ENCODE measurements around the gene PUS7L. TPM values are rescaled to one million over a fixed set of nuclear protein-coding genes. Genes with fewer than 3 reads are reported as not detected.

PUS7L gene
- polyA plus RNA-seq, 1 of the 3 experiments (the other 2 are of a cell fraction) = 1.8 TPM

DNA sequence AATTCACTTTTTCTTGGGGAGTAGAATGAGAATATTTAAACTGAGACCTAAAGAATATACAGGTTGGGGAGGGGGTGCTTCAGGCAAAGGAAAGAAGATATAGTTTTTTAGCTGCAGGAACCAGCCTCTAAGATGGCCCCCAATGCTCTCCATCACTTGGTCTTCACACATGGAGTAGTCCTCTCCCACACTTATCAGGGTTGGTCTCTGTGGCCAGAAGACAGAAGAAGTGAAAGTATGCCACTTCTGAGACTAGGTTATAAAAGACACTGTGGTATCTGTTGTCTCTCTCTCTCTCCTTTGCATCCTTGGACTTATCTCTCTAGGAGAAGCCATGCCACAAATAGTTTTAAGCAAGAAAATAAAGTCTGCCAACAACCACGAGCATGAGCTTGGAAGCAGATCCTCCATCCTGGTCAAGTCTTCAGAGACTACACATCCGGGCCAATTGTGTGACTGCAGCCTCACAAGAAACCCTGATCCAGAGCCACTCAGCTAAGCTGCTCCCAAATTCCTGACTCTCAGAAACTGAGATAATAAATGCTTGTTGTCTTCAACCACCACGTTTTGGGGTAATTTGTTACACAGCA, 18.0 kb downstream of the PUS7L start:
- H4K20me1 ChIP-seq (ENCODE audit: insufficient read depth) = no peaks in the 10 kb centered on the region
- H3K4me2 ChIP-seq = no peak overlapping the region; the same call in 1 of the 2 replicates
- H3K36me3 ChIP-seq (replicated peaks in 1 of 2; ENCODE audit: control insufficient read depth in 1 of 2, insufficient read depth in 2 of 2, low read length in 1 of 2) = peaks cover 22 to 29% of the 10 kb centered on the region in 2 experiments
- no peak for TF ChIP-seq REST (IDR thresholded peaks at IDR 0.05; ENCODE audit: low read depth, low read length)
- TF ChIP-seq ZBTB33 (IDR thresholded peaks at IDR 0.05; ENCODE audit: borderline replicate concordance, low read depth) = no peak
- TF ChIP-seq YY1 (IDR thresholded peaks at IDR 0.05; ENCODE audit: low read depth) = no peak
- no peak for TF ChIP-seq SMC3 (IDR thresholded peaks at IDR 0.05; ENCODE audit: low read depth, low read length)
- TF ChIP-seq NFIC (IDR thresholded peaks at IDR 0.05; ENCODE audit: borderline replicate concordance) = no peak
- TF ChIP-seq SIN3A (IDR thresholded peaks at IDR 0.05; ENCODE audit: borderline replicate concordance, low read depth, low read length) = no peak
- no peak for TF ChIP-seq FOSL2 (IDR thresholded peaks at IDR 0.05; ENCODE audit: borderline replicate concordance, low read depth)
- no peak for TF ChIP-seq RFX5 (IDR thresholded peaks at IDR 0.05; ENCODE audit: low read length)
- TF ChIP-seq ELF1 (IDR thresholded peaks at IDR 0.05) = no peak
- TF ChIP-seq JUND (IDR thresholded peaks at IDR 0.05) = no peak
- no peak for TF ChIP-seq CTCF (IDR thresholded peaks at IDR 0.05)
- TF ChIP-seq USF1 (IDR thresholded peaks at IDR 0.05; ENCODE audit: borderline replicate concordance, low read depth) = no peak
- TF ChIP-seq FOXJ3 (CRISPR knock-in tag; IDR thresholded peaks at IDR 0.05) = no peak
- no peak for TF ChIP-seq TCF12 (IDR thresholded peaks at IDR 0.05)
- TF ChIP-seq GATA2 (CRISPR knock-in tag; IDR thresholded peaks at IDR 0.05) = no peak
- TF ChIP-seq EZH2phosphoT487 (IDR thresholded peaks at IDR 0.05; ENCODE audit: borderline replicate concordance, low read depth) = no peak
- TF ChIP-seq, protein P1, sequence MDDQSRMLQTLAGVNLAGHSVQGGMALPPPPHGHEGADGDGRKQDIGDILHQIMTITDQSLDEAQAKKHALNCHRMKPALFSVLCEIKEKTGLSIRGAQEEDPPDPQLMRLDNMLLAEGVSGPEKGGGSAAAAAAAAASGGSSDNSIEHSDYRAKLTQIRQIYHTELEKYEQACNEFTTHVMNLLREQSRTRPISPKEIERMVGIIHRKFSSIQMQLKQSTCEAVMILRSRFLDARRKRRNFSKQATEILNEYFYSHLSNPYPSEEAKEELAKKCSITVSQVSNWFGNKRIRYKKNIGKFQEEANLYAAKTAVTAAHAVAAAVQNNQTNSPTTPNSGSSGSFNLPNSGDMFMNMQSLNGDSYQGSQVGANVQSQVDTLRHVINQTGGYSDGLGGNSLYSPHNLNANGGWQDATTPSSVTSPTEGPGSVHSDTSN (IDR thresholded peaks at IDR 0.05) = no peak
- no peak for TF ChIP-seq USF2 (IDR thresholded peaks at IDR 0.05; ENCODE audit: borderline replicate concordance, low read depth, low read length)
- peaks cover 0 to 17% of the 10 kb centered on the region in 2 experiments; a peak in 2 of 4 replicates for H3K4me1 ChIP-seq (ENCODE audit: control insufficient read depth in 1 of 2, insufficient read depth in 2 of 2, low read depth in 1 of 2, low read length in 1 of 2)
- no peak overlapping the region for H3K27ac ChIP-seq (ENCODE audit: low read depth in 2 of 2, low read length in 1 of 2)
- H3K4me3 ChIP-seq (ENCODE audit: low read depth in 2 of 2, low read length in 1 of 2) = no peak overlapping the region
- CTCF ChIA-PET = interaction anchor here (1.3 kb wide), 2 partner anchors 37 to 142 kb away, joined by 3 to 4 read pairs; no protein-coding TSS in a partner anchor
- no peak overlapping the region for H2AFZ ChIP-seq (ENCODE audit: low read depth)
- POLR2A ChIA-PET = no interaction called here
- DNase-seq = no peak
- H3K9ac ChIP-seq = no peak overlapping the region
- H3K79me2 ChIP-seq (ENCODE audit: insufficient read depth) = no peaks in the 10 kb centered on the region
- H3K27me3 ChIP-seq (ENCODE audit: insufficient read depth) = no peaks in the 10 kb centered on the region
- H3K9me2 ChIP-seq = no peaks in the 10 kb centered on the region
- no peaks in the 10 kb centered on the region for H3K9me3 ChIP-seq
- H3F3A ChIP-seq (replicated peaks; ENCODE audit: insufficient read depth) = peaks cover 11% of the 10 kb centered on the region
- 83% methylated on average over 3 of the region's 3 CpGs for WGBS (ENCODE audit: low lambda C conversion rate)
